COLO829 (cell line): ENCODE measurements around the gene NAIF1.

Source experiments
- DNase-seq: peaks from one replicate; pipeline ENCODE4 v3.0.0; 2012; ENCODE audit warnings: low spot score

The NAIF1 gene

GRCh38 chr9:128102196-128102595, 35.1 kb upstream of the NAIF1 start:
- no peak for DNase-seq

- DNase-seq, result no peak
Measured at GRCh38 chr9:128101690-128102089, 34.6 kb upstream of the NAIF1 start.

GRCh38 chr9:128101231-128101661, 34.1 kb upstream of the NAIF1 start:
- no peak for DNase-seq

GRCh38 chr9:128100581-128100980, 33.5 kb upstream of the NAIF1 start:
- no peak for DNase-seq

- no peak for DNase-seq
Measured at GRCh38 chr9:128099932-128100491, 32.9 kb upstream of the NAIF1 start.

- no peak for DNase-seq
Measured at GRCh38 chr9:128099231-128099931, 32.3 kb upstream of the NAIF1 start.

- peak; percentile 90 for DNase-seq
Measured at GRCh38 chr9:128098297-128099230, 31.4 kb upstream of the NAIF1 start.

- no peak for DNase-seq
Measured at GRCh38 chr9:128097543-128098296, 30.6 kb upstream of the NAIF1 start.

GRCh38 chr9:128096616-128097536, 29.8 kb upstream of the NAIF1 start:
- DNase-seq, result no peak

GRCh38 chr9:128094950-128095544, 27.9 kb upstream of the NAIF1 start:
- no peak for DNase-seq

GRCh38 chr9:128094166-128094949, 27.2 kb upstream of the NAIF1 start:
- peak; percentile 97 for DNase-seq

GRCh38 chr9:128093011-128093410, 25.9 kb upstream of the NAIF1 start:
- no peak for DNase-seq

GRCh38 chr9:128092199-128092977, 25.3 kb upstream of the NAIF1 start:
- no peak for DNase-seq

GRCh38 chr9:128091571-128091970, 24.5 kb upstream of the NAIF1 start:
- DNase-seq, result no peak

- no peak for DNase-seq
Measured at GRCh38 chr9:128091144-128091543, 24.0 kb upstream of the NAIF1 start.

GRCh38 chr9:128089299-128089698, 22.2 kb upstream of the NAIF1 start:
- no peak for DNase-seq

- DNase-seq, result no peak
Measured at GRCh38 chr9:128088253-128088945, 21.3 kb upstream of the NAIF1 start.

- no peak for DNase-seq
Measured at GRCh38 chr9:128087262-128087661, 20.1 kb upstream of the NAIF1 start.
